Endodermal cell (in vitro differentiated cells): Measurements from ENCODE around the gene PIEZO2. TPM values are rescaled to one million over a fixed set of nuclear protein-coding genes. Genes with fewer than 3 reads are reported as not detected.

ENCODE experiments used
- DNase-seq: peaks from one replicate; pipeline ENCODE4 v3.0.0-alpha.2; 2017
- H3K27ac ChIP-seq: 2 replicates; pipeline ENCODE4 v1.5.1; 2013; ENCODE audit warnings: mild to moderate bottlenecking, low read depth, low read length, moderate library complexity
- H3K27me3 ChIP-seq: 2 replicates; pipeline ENCODE4 v1.6.1; 2013; ENCODE audit warnings: mild to moderate bottlenecking, low read length, moderate library complexity; ENCODE audit not compliant: insufficient read depth, control insufficient read depth, poor library complexity, severe bottlenecking
- H3K36me3 ChIP-seq: 2 replicates; pipeline ENCODE4 v1.7.0; 2013; ENCODE audit warnings: mild to moderate bottlenecking, low read length, moderate library complexity; ENCODE audit not compliant: control insufficient read depth, insufficient read depth
- H3K4me1 ChIP-seq: one replicate; pipeline ENCODE4 v1.7.0; 2013; ENCODE audit warnings: low read length; ENCODE audit not compliant: control insufficient read depth, insufficient read depth
- H3K4me3 ChIP-seq: 2 replicates; pipeline ENCODE4 v1.5.1; 2013; ENCODE audit warnings: mild to moderate bottlenecking, low read length, moderate library complexity
- H3K9ac ChIP-seq: 2 replicates; pipeline ENCODE4 v1.6.1; 2013; ENCODE audit warnings: mild to moderate bottlenecking, low read length, moderate library complexity; ENCODE audit not compliant: poor library complexity, severe bottlenecking; ENCODE audit errors: extremely low read depth
- H3K9me3 ChIP-seq: 2 replicates; pipeline ENCODE4 v1.6.1; 2013; ENCODE audit warnings: mild to moderate bottlenecking, low read length, moderate library complexity; ENCODE audit not compliant: control insufficient read depth
- H3K27ac Mint-ChIP-seq: 2 replicates; pipeline ENCODE4 v1.8.0; 2020; ENCODE audit warnings: mixed read lengths
- H3K27me3 Mint-ChIP-seq: 2 replicates; pipeline ENCODE4 v1.8.0; 2021; ENCODE audit warnings: mild to moderate bottlenecking, mixed read lengths; ENCODE audit not compliant: insufficient read depth
- H3K36me3 Mint-ChIP-seq: 2 replicates; pipeline ENCODE4 v1.8.0; 2020; ENCODE audit warnings: low read depth, mixed read lengths
- H3K4me1 Mint-ChIP-seq: 2 replicates; pipeline ENCODE4 v1.8.0; 2020; ENCODE audit warnings: mixed read lengths
- H3K4me3 Mint-ChIP-seq: 2 replicates; pipeline ENCODE4 v1.8.0; 2020; ENCODE audit warnings: mild to moderate bottlenecking, moderate library complexity, mixed read lengths
- H3K9me3 Mint-ChIP-seq: 2 replicates; pipeline ENCODE4 v1.8.0; 2020; ENCODE audit warnings: mild to moderate bottlenecking, mixed read lengths
- CTCF ChIP-seq: fragments of 200-600 bp; sonication (generic); conservative IDR thresholded peaks from 2 replicates; pipeline ENCODE4 v1.5.0; 2021; ENCODE audit warnings: antibody characterized with exemption, mild to moderate bottlenecking
- WGBS, 2 experiments: methylation state at CpG; one replicate each; pipeline versions ENCODE4 v1.1.5 to v1.1.7; 2013; ENCODE audit warnings: missing lambda C conversion rate in 2 of 2, mixed read lengths in 1 of 2; ENCODE audit not compliant: insufficient coverage in 1 of 2, insufficient read length in 1 of 2; 5-methylcytosine and 5-hydroxymethylcytosine counted together
- total RNA-seq, 2 donors: library from RNA; stranded (reverse); fragmentation: NEBNext Ultra II Directional in 1 of 2; extraction: Animal tissue kit (Norgen Biotek cat#: 25700) in 1 of 2; gene quantifications; 2 replicates in 1 of 2; 3 replicates in 1 of 2; pipeline ENCODE4 v1.2.1, GENCODE V29; 2021

PIEZO2 gene
- total RNA-seq, 2 donors from 2014 or later, result 7.3 to 12.1 TPM

- no peaks in the 10 kb centered on the region for H3K9me3 Mint-ChIP-seq
- Histone ChIP-seq H3K27ac (no peak overlapping the region), H3K4me3 (no peak overlapping the region), H3K36me3 (no peaks in the 10 kb centered on the region), H3K27me3 (no peaks in the 10 kb centered on the region), H3K9me3 (no peaks in the 10 kb centered on the region), H3K4me1 (no peaks in the 10 kb centered on the region), H3K9ac (no peak overlapping the region)
- no peaks in the 10 kb centered on the region for H3K4me1 Mint-ChIP-seq
- no peaks in the 10 kb centered on the region for H3K27me3 Mint-ChIP-seq
- no peaks in the 10 kb centered on the region for H3K36me3 Mint-ChIP-seq
- TF ChIP-seq CTCF, result no peak
- WGBS, 2 experiments, result 90 to 94% methylated on average over 3 to 4 of the region's 4 CpGs
- H3K4me3 Mint-ChIP-seq, result no peak overlapping the region
- DNase-seq, result no peak
- no peak overlapping the region for H3K27ac Mint-ChIP-seq
Observed at GRCh38 chr18:10690035-10690329, 459.4 kb downstream of the PIEZO2 start.

- TF ChIP-seq CTCF, result no peak
- no peaks in the 10 kb centered on the region for H3K4me1 ChIP-seq
- no peaks in the 10 kb centered on the region for H3K9me3 ChIP-seq
- WGBS, 2 experiments, result 87 to 93% methylated on average over 8 to 12 of the region's 12 CpGs
- Mint-ChIP-seq H3K9me3 (no peaks in the 10 kb centered on the region), H3K27me3 (no peaks in the 10 kb centered on the region), H3K27ac (no peak overlapping the region), H3K4me3 (no peak overlapping the region), H3K4me1 (no peaks in the 10 kb centered on the region), H3K36me3 (no peaks in the 10 kb centered on the region)
- H3K9ac ChIP-seq, result no peak overlapping the region
- no peak overlapping the region for H3K4me3 ChIP-seq
- H3K27ac ChIP-seq, result no peak overlapping the region
- no peak for DNase-seq
- H3K36me3 ChIP-seq, result no peaks in the 10 kb centered on the region
- no peaks in the 10 kb centered on the region for H3K27me3 ChIP-seq
Observed at GRCh38 chr18:10689236-10690034, 459.9 kb downstream of the PIEZO2 start.

- H3K36me3 Mint-ChIP-seq, result no peaks in the 10 kb centered on the region
- no peaks in the 10 kb centered on the region for H3K9me3 Mint-ChIP-seq
- H3K27me3 Mint-ChIP-seq, result no peaks in the 10 kb centered on the region
- no peak for TF ChIP-seq CTCF
- WGBS, 2 experiments, result 95 to 97% methylated on average over 2 to 4 of the region's 4 CpGs
- Histone ChIP-seq H3K4me3 (no peak overlapping the region), H3K4me1 (no peaks in the 10 kb centered on the region), H3K9me3 (no peaks in the 10 kb centered on the region), H3K27me3 (no peaks in the 10 kb centered on the region), H3K27ac (no peak overlapping the region), H3K36me3 (no peaks in the 10 kb centered on the region), H3K9ac (no peak overlapping the region)
- no peak for DNase-seq
- no peaks in the 10 kb centered on the region for H3K4me1 Mint-ChIP-seq
- H3K27ac Mint-ChIP-seq, result no peak overlapping the region
- no peak overlapping the region for H3K4me3 Mint-ChIP-seq
Observed at GRCh38 chr18:10688766-10689165, 460.6 kb downstream of the PIEZO2 start.
